ENCODE data around the gene RHBDF1. TPM values are rescaled to one million over a fixed set of nuclear protein-coding genes. Genes with fewer than 3 reads are reported as not detected.
"Not testable (repeated sequence)": the region's sequence is repeated elsewhere in the genome, so short reads cannot be mapped to it uniquely, and the experiment has no call there.

RHBDF1 gene
- polyA plus RNA-seq, 1 donor from 2014 or later, result 0.21 TPM

GRCh38 chr16:24151-24550 lies 48.3 kb downstream of the RHBDF1 start:
- H4K20me1 ChIP-seq (ENCODE audit: insufficient read depth); H3K36me3 ChIP-seq (ENCODE audit: insufficient read depth, low read length); H3K79me2 ChIP-seq (replicated peaks; ENCODE audit: insufficient read depth, low read length); H3K4me2 ChIP-seq (ENCODE audit: low read length); H3K9me3 ChIP-seq (ENCODE audit: low read length); H3K4me3 ChIP-seq (ENCODE audit: low read length); H2AFZ ChIP-seq (ENCODE audit: low read depth, low read length); H3K27ac ChIP-seq (ENCODE audit: low read length); H3F3A ChIP-seq (ENCODE audit: insufficient read depth, low read length, poor library complexity, severe bottlenecking); H3K9ac ChIP-seq (ENCODE audit: low read length); H3K27me3 ChIP-seq (ENCODE audit: insufficient read depth, low read depth, low read length); H3K9me2 ChIP-seq (ENCODE audit: insufficient read depth, low read length): not testable (repeated sequence)

GRCh38 chr16:20886-21285 lies 51.5 kb downstream of the RHBDF1 start:
- H3K4me2 ChIP-seq (ENCODE audit: low read length); H3K36me3 ChIP-seq (ENCODE audit: insufficient read depth, low read length); H3K4me3 ChIP-seq (ENCODE audit: low read length); H2AFZ ChIP-seq (ENCODE audit: low read depth, low read length); H3K79me2 ChIP-seq (replicated peaks; ENCODE audit: insufficient read depth, low read length); H3F3A ChIP-seq (ENCODE audit: insufficient read depth, low read length, poor library complexity, severe bottlenecking); H3K27ac ChIP-seq (ENCODE audit: low read length); H3K9ac ChIP-seq (ENCODE audit: low read length); H4K20me1 ChIP-seq (ENCODE audit: insufficient read depth); H3K9me2 ChIP-seq (ENCODE audit: insufficient read depth, low read length); H3K27me3 ChIP-seq (ENCODE audit: insufficient read depth, low read depth, low read length); H3K9me3 ChIP-seq (ENCODE audit: low read length): not testable (repeated sequence)

GRCh38 chr16:17062-17765 lies 55.2 kb downstream of the RHBDF1 start:
- H4K20me1 ChIP-seq (ENCODE audit: insufficient read depth); H3K27me3 ChIP-seq (ENCODE audit: insufficient read depth, low read depth, low read length); H3K9me2 ChIP-seq (ENCODE audit: insufficient read depth, low read length); H3K9ac ChIP-seq (ENCODE audit: low read length); H3K4me2 ChIP-seq (ENCODE audit: low read length); H3F3A ChIP-seq (ENCODE audit: insufficient read depth, low read length, poor library complexity, severe bottlenecking); H3K4me3 ChIP-seq (ENCODE audit: low read length); H3K79me2 ChIP-seq (replicated peaks; ENCODE audit: insufficient read depth, low read length); H3K27ac ChIP-seq (ENCODE audit: low read length); H3K36me3 ChIP-seq (ENCODE audit: insufficient read depth, low read length); H2AFZ ChIP-seq (ENCODE audit: low read depth, low read length); H3K9me3 ChIP-seq (ENCODE audit: low read length): not testable (repeated sequence)

GRCh38 chr16:10772-11171 lies 61.7 kb downstream of the RHBDF1 start:
- not testable (repeated sequence) for H3K9me2 ChIP-seq (ENCODE audit: insufficient read depth, low read length); H3K27ac ChIP-seq (ENCODE audit: low read length); H3K4me3 ChIP-seq (ENCODE audit: low read length); H3K9ac ChIP-seq (ENCODE audit: low read length); H3K36me3 ChIP-seq (ENCODE audit: insufficient read depth, low read length); H3K9me3 ChIP-seq (ENCODE audit: low read length); H3F3A ChIP-seq (ENCODE audit: insufficient read depth, low read length, poor library complexity, severe bottlenecking); H3K4me2 ChIP-seq (ENCODE audit: low read length); H2AFZ ChIP-seq (ENCODE audit: low read depth, low read length); H3K79me2 ChIP-seq (replicated peaks; ENCODE audit: insufficient read depth, low read length); H3K27me3 ChIP-seq (ENCODE audit: insufficient read depth, low read depth, low read length); H4K20me1 ChIP-seq (ENCODE audit: insufficient read depth)

- Histone ChIP-seq H3K27me3 (ENCODE audit: insufficient read depth, low read depth, low read length) (no peaks in the 10 kb centered on the region), H3K36me3 (ENCODE audit: insufficient read depth, low read length) (no peaks in the 10 kb centered on the region), H3K4me3 (ENCODE audit: low read length) (no peak overlapping the region), H3K9ac (ENCODE audit: low read length) (no peak overlapping the region), H3K79me2 (replicated peaks; ENCODE audit: insufficient read depth, low read length) (no peaks in the 10 kb centered on the region), H4K20me1 (ENCODE audit: insufficient read depth) (no peaks in the 10 kb centered on the region), H3K27ac (ENCODE audit: low read length) (no peak overlapping the region), H3K4me2 (ENCODE audit: low read length) (no peak overlapping the region), H2AFZ (ENCODE audit: low read depth, low read length) (no peak overlapping the region), H3K9me2 (ENCODE audit: insufficient read depth, low read length) (no peaks in the 10 kb centered on the region), H3K9me3 (ENCODE audit: low read length) (no peaks in the 10 kb centered on the region), H3F3A (ENCODE audit: insufficient read depth, low read length, poor library complexity, severe bottlenecking) (no peaks in the 10 kb centered on the region)
- TF ChIP-seq EZH2 (IDR thresholded peaks at IDR 0.05; ENCODE audit: borderline replicate concordance, insufficient read depth, low read length, poor library complexity, severe bottlenecking), result no peak
- no peak for TF ChIP-seq RAD21 (conservative IDR thresholded peaks at IDR 0.05)
- no peak for TF ChIP-seq EP300 (conservative IDR thresholded peaks at IDR 0.05; ENCODE audit: poor library complexity, severe bottlenecking)
- no peak for TF ChIP-seq TAF1 (IDR thresholded peaks at IDR 0.05; ENCODE audit: low read depth)
Observed at GRCh38 chr16:9903-10665, 62.3 kb downstream of the RHBDF1 start.

Small RNA genes within 50 kb of the gene (small RNA-seq; reads per million reads assigned to genes)
- gene MIR6859-4 (0 reads per million in 3 experiments), gene Z69720.2 (0 reads per million in 3 experiments)

Other genes starting within 250 kb of the RHBDF1 start
- 7.1 and 7.5 TPM in 2 replicates for gene POLR3K, start 19.0 kb downstream of the RHBDF1 start, polyA plus RNA-seq
- gene SNRNP25, start 18.8 kb downstream of the RHBDF1 start, polyA plus RNA-seq, result 45.3 and 46.4 TPM in 2 replicates
- 70.9 and 102 TPM in 2 replicates for gene MPG, start 5.6 kb upstream of the RHBDF1 start, polyA plus RNA-seq
- gene NPRL3, start 66.0 kb upstream of the RHBDF1 start, polyA plus RNA-seq, result 6.1 and 11.5 TPM in 2 replicates
- gene HBZ, start 80.0 kb upstream of the RHBDF1 start, polyA plus RNA-seq, result not detected in 2 replicates
- not detected in 2 replicates for gene HBM, start 93.3 kb upstream of the RHBDF1 start, polyA plus RNA-seq
- not detected in 2 replicates for gene HBA2, start 100.2 kb upstream of the RHBDF1 start, polyA plus RNA-seq
- not detected in 2 replicates for gene HBA1, start 104.0 kb upstream of the RHBDF1 start, polyA plus RNA-seq
- 3.9 and 4.5 TPM in 2 replicates for gene HBQ1, start 107.8 kb upstream of the RHBDF1 start, polyA plus RNA-seq
- 564 and 580 TPM in 2 replicates for gene LUC7L, start 156.8 kb upstream of the RHBDF1 start, polyA plus RNA-seq
- 29.9 and 31.7 TPM in 2 replicates for gene FAM234A, start 162.2 kb upstream of the RHBDF1 start, polyA plus RNA-seq
- gene RGS11, start 203.3 kb upstream of the RHBDF1 start, polyA plus RNA-seq, result 3.5 and 4.7 TPM in 2 replicates
- 176 and 247 TPM in 2 replicates for gene ARHGDIG, start 208.0 kb upstream of the RHBDF1 start, polyA plus RNA-seq
- 109 and 142 TPM in 2 replicates for gene PDIA2, start 210.5 kb upstream of the RHBDF1 start, polyA plus RNA-seq